HEK293 (cell line): ENCODE data around the gene HBG2.

Experiments used
- ZNF184 ChIP-seq: fragments of 450-650 bp; IDR thresholded peaks from 2 replicates; pipeline ENCODE4 v1.5.1; 2018; ENCODE audit warnings: missing biosample characterization, mild to moderate bottlenecking, missing genetic modification characterization
- ZNF510 ChIP-seq: fragments of 450-650 bp; formaldehyde crosslinking; IDR thresholded peaks from 2 replicates; pipeline ENCODE4 v1.5.1; 2018; ENCODE audit warnings: mild to moderate bottlenecking, missing genetic modification characterization, missing biosample characterization; ENCODE audit not compliant: insufficient replicate concordance
- TF ChIP-seq, protein P1 (sequence below): fragments of 450-650 bp; IDR thresholded peaks from 2 replicates; pipeline ENCODE4 v1.5.1; 2018; ENCODE audit warnings: missing biosample characterization, missing genetic modification characterization

DNA sequence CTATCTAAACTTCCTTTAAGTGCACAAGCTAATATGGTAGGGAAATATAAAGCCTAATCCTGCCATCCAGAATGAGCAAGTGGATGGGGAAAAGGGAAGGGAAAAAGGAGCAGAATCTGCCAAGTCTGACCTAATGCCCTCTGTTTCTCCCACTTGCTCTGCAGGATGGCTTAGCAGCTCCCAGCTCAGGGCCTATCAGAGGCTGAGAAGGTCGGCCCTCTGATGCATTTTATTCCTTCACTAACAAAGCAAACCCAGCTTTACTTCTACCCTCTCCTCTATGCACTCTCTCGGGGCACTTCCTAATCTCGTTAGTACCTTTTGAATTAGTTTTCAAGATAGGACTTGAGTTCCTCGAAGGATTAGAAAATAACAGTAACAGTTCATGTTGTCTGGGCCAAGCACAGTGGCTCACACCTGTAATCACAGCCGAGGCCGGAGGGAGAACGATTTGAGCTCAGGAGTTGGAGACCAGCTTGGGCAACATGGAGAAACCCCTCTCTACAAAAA lies 44.1 kb downstream of the HBG2 start:
- no peak for TF ChIP-seq ZNF184 (tag by site-specific recombination)
- no peak for TF ChIP-seq ZNF510 (tag by site-specific recombination)
- TF ChIP-seq, protein P1, sequence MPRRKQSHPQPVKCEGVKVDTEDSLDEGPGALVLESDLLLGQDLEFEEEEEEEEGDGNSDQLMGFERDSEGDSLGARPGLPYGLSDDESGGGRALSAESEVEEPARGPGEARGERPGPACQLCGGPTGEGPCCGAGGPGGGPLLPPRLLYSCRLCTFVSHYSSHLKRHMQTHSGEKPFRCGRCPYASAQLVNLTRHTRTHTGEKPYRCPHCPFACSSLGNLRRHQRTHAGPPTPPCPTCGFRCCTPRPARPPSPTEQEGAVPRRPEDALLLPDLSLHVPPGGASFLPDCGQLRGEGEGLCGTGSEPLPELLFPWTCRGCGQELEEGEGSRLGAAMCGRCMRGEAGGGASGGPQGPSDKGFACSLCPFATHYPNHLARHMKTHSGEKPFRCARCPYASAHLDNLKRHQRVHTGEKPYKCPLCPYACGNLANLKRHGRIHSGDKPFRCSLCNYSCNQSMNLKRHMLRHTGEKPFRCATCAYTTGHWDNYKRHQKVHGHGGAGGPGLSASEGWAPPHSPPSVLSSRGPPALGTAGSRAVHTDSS (tag by site-specific recombination), result no peak
